Activated T-cell treated with anti-CD3 and anti-CD28 coated beads for 48 hours (primary cell): ENCODE measurements around the gene KRT5.

Experiments used
- DNase-seq: peaks from one replicate; pipeline ENCODE4 v3.0.0-alpha.2; 2020; ENCODE audit warnings: low read depth

The KRT5 gene

GRCh38 chr12:52519826-52520662 lies at the start of gene KRT5:
Gene KRT5, minus strand, starts transcription at chr12:52520394. Its CDS starts 98 bp downstream, at chr12:52520296.
- no peak for DNase-seq

- no peak for DNase-seq
Measured at GRCh38 chr12:52568111-52568510, 47.9 kb upstream of the KRT5 start.

- DNase-seq, result no peak
Measured at GRCh38 chr12:52566847-52567291, 46.7 kb upstream of the KRT5 start.

- DNase-seq, result no peak
Measured at GRCh38 chr12:52564582-52564981, 44.4 kb upstream of the KRT5 start.

- DNase-seq, result no peak
Measured at GRCh38 chr12:52561880-52562449, 41.8 kb upstream of the KRT5 start.

- no peak for DNase-seq
Measured at GRCh38 chr12:52559979-52560378, 39.8 kb upstream of the KRT5 start.

GRCh38 chr12:52558781-52559445 lies 38.7 kb upstream of the KRT5 start:
- no peak for DNase-seq

- DNase-seq, result no peak
Measured at GRCh38 chr12:52557476-52557875, 37.3 kb upstream of the KRT5 start.

- no peak for DNase-seq
Measured at GRCh38 chr12:52555577-52555976, 35.4 kb upstream of the KRT5 start.

GRCh38 chr12:52552681-52553195 lies 32.5 kb upstream of the KRT5 start, which contains the start of gene KRT71:
Gene KRT71, minus strand, starts transcription at chr12:52553145. Its CDS starts 68 bp downstream, at chr12:52553077.
- DNase-seq, result no peak

- no peak for DNase-seq
Measured at GRCh38 chr12:52552055-52552454, 31.9 kb upstream of the KRT5 start.

GRCh38 chr12:52551216-52551865 lies 31.1 kb upstream of the KRT5 start:
- no peak for DNase-seq

GRCh38 chr12:52546126-52546525 lies 25.9 kb upstream of the KRT5 start:
- no peak for DNase-seq

GRCh38 chr12:52543985-52544883 lies 24.0 kb upstream of the KRT5 start:
- DNase-seq, result no peak

GRCh38 chr12:52542785-52543318 lies 22.7 kb upstream of the KRT5 start:
- DNase-seq, result no peak

GRCh38 chr12:52542157-52542556 lies 22.0 kb upstream of the KRT5 start:
- DNase-seq, result no peak

- no peak for DNase-seq
Measured at GRCh38 chr12:52541709-52542108, 21.5 kb upstream of the KRT5 start.

GRCh38 chr12:52540531-52540930 lies 20.3 kb upstream of the KRT5 start:
- no peak for DNase-seq

- no peak for DNase-seq
Measured at GRCh38 chr12:52539821-52540173, 19.6 kb upstream of the KRT5 start.

- no peak for DNase-seq
Measured at GRCh38 chr12:52539083-52539820, 19.1 kb upstream of the KRT5 start.
